ENCODE measurements around the gene SPSB3.

Gene SPSB3

GRCh38 chr16:1776991-1777374, 5.4 kb downstream of the SPSB3 start:
- Histone ChIP-seq H3K18ac (ENCODE audit: low read length) (no peak overlapping the region), H3K36me3 (ENCODE audit: control insufficient read depth, insufficient read depth, low read length) (no peaks in the 10 kb centered on the region), H3K56ac (ENCODE audit: low read length) (no peak overlapping the region), H3K23ac (ENCODE audit: low read length) (no peak overlapping the region), H3K79me2 (ENCODE audit: control insufficient read depth, insufficient read depth, low read length) (peaks cover 8% of the 10 kb centered on the region), H4K8ac (ENCODE audit: low read depth, low read length) (no peak overlapping the region), H3K79me1 (ENCODE audit: low read length) (peaks cover 6% of the 10 kb centered on the region), H3K27ac (ENCODE audit: low read depth, low read length) (no peak overlapping the region), H3K27me3 (ENCODE audit: insufficient read depth, low read length, poor library complexity) (no peaks in the 10 kb centered on the region), H3K4me3 (ENCODE audit: low read length) (no peak overlapping the region), H3K4ac (ENCODE audit: low read depth, low read length) (no peak overlapping the region), H3K9ac (ENCODE audit: low read length) (no peak overlapping the region), H2AK5ac (ENCODE audit: low read length) (no peak overlapping the region), H2BK5ac (ENCODE audit: low read length) (no peak overlapping the region), H2BK15ac (replicated peaks; ENCODE audit: low read depth) (no peak overlapping the region), H4K5ac (ENCODE audit: low read length) (no peak overlapping the region), H2BK120ac (ENCODE audit: low read depth, low read length) (no peak overlapping the region), H3K4me1 (ENCODE audit: control insufficient read depth, low read depth, low read length) (no peaks in the 10 kb centered on the region), H3K4me2 (ENCODE audit: low read length) (no peak overlapping the region)
- no peak for DNase-seq
- no CpG with 5 or more reads among the region's 22 CpGs for WGBS (ENCODE audit: extremely low coverage, insufficient coverage, low lambda C conversion rate)

DNA sequence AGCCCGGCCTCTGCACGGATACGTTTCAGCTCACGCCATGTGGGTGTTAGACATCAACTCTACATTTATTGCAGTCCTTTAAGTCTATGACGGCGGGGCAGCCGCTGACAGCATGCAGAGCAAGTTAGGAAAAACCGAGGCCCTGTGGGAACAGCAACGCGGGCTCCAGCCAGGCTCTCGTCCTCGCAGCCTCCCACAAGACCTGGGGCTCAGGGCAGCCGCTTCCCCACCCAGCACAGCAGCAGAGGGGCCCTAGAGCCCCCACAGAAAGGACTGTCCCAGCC, 5.8 kb downstream of the SPSB3 start:
- no peaks in the 10 kb centered on the region for H3K27me3 ChIP-seq (ENCODE audit: insufficient read depth, low read length, poor library complexity)

DNA sequence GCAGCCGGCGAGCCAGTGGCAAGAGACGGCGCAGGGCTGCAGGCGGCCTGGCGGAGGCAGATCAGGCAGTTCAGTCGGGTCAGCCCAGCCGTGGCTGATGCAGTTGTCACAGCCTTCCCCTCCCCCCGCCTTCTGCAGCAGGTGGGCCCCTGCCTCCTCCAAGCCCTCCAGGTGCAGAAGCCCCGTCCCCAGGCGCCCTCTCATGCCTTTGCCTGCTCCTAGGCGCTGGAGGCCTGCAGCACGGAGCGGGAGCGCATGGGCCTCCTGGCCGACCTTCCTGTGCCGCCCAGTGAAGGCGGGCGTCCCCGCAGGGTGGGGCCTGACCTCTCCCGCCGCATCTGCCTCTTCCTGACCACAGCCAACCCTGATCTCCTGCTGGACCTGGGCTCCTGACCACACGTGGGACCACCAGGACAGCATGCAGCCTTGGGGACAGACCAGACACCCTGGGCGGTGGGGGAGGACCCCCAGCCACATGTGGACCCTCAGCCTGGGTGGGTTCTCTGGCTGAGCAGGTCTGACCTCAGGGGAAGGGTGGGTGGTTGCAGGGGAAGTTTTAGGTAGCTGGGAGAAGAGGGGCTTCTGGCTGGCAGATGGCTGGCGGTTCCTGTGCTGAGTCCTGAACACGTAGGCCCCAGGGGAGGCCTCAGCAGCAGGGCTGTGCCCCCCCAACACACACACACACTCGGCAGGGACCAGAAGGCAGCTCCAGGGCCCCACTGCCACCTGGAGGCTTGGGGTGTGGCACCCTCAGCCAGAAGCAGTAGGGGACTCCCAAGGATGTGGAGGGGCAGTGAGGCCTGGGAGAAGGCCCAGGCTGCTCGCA, 6.3 kb downstream of the SPSB3 start:
- WGBS (ENCODE audit: extremely low coverage, insufficient coverage, low lambda C conversion rate) = no CpG with 5 or more reads among the region's 28 CpGs
- no peak overlapping the region for H2BK120ac ChIP-seq (ENCODE audit: low read depth, low read length)

More for the DNA sequence above, 5.8 kb downstream of the SPSB3 start:
- Histone ChIP-seq H3K4me2 (ENCODE audit: low read length) (no peak overlapping the region), H2BK120ac (ENCODE audit: low read depth, low read length) (no peak overlapping the region), H2AK5ac (ENCODE audit: low read length) (no peak overlapping the region), H3K4me3 (ENCODE audit: low read length) (no peak overlapping the region), H3K79me1 (ENCODE audit: low read length) (peaks cover 8% of the 10 kb centered on the region), H3K4ac (ENCODE audit: low read depth, low read length) (no peak overlapping the region), H3K9ac (ENCODE audit: low read length) (no peak overlapping the region), H3K56ac (ENCODE audit: low read length) (no peak overlapping the region), H4K8ac (ENCODE audit: low read depth, low read length) (no peak overlapping the region), H3K23ac (ENCODE audit: low read length) (no peak overlapping the region), H4K5ac (ENCODE audit: low read length) (no peak overlapping the region), H2BK5ac (ENCODE audit: low read length) (no peak overlapping the region), H3K36me3 (ENCODE audit: control insufficient read depth, insufficient read depth, low read length) (no peaks in the 10 kb centered on the region), H2BK15ac (replicated peaks; ENCODE audit: low read depth) (no peak overlapping the region), H3K18ac (ENCODE audit: low read length) (no peak overlapping the region), H3K4me1 (ENCODE audit: control insufficient read depth, low read depth, low read length) (no peaks in the 10 kb centered on the region), H3K27ac (ENCODE audit: low read depth, low read length) (no peak overlapping the region), H3K79me2 (ENCODE audit: control insufficient read depth, insufficient read depth, low read length) (peaks cover 11% of the 10 kb centered on the region)
- no CpG with 5 or more reads among the region's 13 CpGs for WGBS (ENCODE audit: extremely low coverage, insufficient coverage, low lambda C conversion rate)
- DNase-seq = no peak

DNA sequence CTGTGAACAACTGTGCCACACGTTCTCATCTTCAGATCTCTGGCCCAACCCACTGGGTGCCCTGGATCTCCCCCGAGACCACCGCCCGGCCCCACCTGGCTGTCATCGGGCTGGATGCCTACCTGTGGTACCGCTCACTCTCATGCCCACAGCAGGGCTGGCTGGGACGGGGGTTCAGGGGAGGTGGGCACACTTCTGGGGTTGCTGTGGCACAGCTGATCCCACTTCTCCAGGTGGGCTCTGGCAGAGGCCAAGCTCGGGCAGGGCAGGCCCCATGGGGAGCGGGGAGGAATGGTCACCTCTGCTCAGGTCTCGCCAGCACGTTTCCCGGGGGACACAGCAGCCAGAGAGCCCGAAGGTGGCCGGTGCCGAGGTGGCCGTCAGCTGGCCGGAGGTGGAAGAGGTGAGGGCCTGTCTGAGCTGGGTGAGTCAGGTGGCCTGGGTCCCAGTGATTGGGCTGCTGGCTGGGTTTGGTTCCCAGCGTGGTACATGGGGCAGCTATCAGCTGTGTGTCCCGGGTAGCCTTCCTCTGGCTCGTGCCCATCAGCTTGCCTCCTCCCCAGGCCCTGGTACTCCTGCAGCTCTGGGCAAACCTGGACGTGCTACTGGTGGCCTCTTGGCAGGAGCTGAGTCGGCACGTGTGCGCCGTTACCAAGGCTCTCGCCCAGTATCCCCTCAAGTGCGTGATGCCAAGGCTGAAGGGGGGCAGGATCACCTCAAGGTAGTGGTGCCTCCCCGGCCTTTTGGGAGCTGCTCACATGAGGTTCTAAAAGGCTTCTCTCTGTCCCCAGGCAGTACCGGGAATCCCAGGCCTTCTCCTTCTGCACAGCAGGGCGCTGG, 7.1 kb downstream of the SPSB3 start:
- no peak for DNase-seq
- no peak overlapping the region for H2BK15ac ChIP-seq (replicated peaks; ENCODE audit: low read depth)
- no peaks in the 10 kb centered on the region for H3K27me3 ChIP-seq (ENCODE audit: insufficient read depth, low read length, poor library complexity)
- H3K9ac ChIP-seq (ENCODE audit: low read length) = no peak overlapping the region
- H3K4me1 ChIP-seq (ENCODE audit: control insufficient read depth, low read depth, low read length) = no peaks in the 10 kb centered on the region
- no peak overlapping the region for H3K4me3 ChIP-seq (ENCODE audit: low read length)
- H3K79me2 ChIP-seq (ENCODE audit: control insufficient read depth, insufficient read depth, low read length) = peaks cover 11% of the 10 kb centered on the region
- H2BK120ac ChIP-seq (ENCODE audit: low read depth, low read length) = no peak overlapping the region
- no peak overlapping the region for H4K8ac ChIP-seq (ENCODE audit: low read depth, low read length)
- no peak overlapping the region for H3K4ac ChIP-seq (ENCODE audit: low read depth, low read length)
- H3K23ac ChIP-seq (ENCODE audit: low read length) = no peak overlapping the region
- no peak overlapping the region for H4K5ac ChIP-seq (ENCODE audit: low read length)
- no peak overlapping the region for H3K27ac ChIP-seq (ENCODE audit: low read depth, low read length)
- H3K18ac ChIP-seq (ENCODE audit: low read length) = no peak overlapping the region
- H2BK5ac ChIP-seq (ENCODE audit: low read length) = no peak overlapping the region
- no peak overlapping the region for H3K4me2 ChIP-seq (ENCODE audit: low read length)
- H3K56ac ChIP-seq (ENCODE audit: low read length) = no peak overlapping the region
- H3K79me1 ChIP-seq (ENCODE audit: low read length) = peaks cover 8% of the 10 kb centered on the region
- WGBS (ENCODE audit: extremely low coverage, insufficient coverage, low lambda C conversion rate) = no CpG with 5 or more reads among the region's 30 CpGs
- no peak overlapping the region for H2AK5ac ChIP-seq (ENCODE audit: low read length)
- no peaks in the 10 kb centered on the region for H3K36me3 ChIP-seq (ENCODE audit: control insufficient read depth, insufficient read depth, low read length)

More for the DNA sequence above, 6.3 kb downstream of the SPSB3 start:
- Histone ChIP-seq H3K4ac (ENCODE audit: low read depth, low read length) (no peak overlapping the region), H3K4me1 (ENCODE audit: control insufficient read depth, low read depth, low read length) (no peaks in the 10 kb centered on the region), H3K79me1 (ENCODE audit: low read length) (peaks cover 8% of the 10 kb centered on the region), H3K4me3 (ENCODE audit: low read length) (no peak overlapping the region), H3K27ac (ENCODE audit: low read depth, low read length) (no peak overlapping the region), H2BK15ac (replicated peaks; ENCODE audit: low read depth) (no peak overlapping the region), H4K5ac (ENCODE audit: low read length) (no peak overlapping the region), H3K27me3 (ENCODE audit: insufficient read depth, low read length, poor library complexity) (no peaks in the 10 kb centered on the region), H2BK5ac (ENCODE audit: low read length) (no peak overlapping the region), H3K79me2 (ENCODE audit: control insufficient read depth, insufficient read depth, low read length) (peaks cover 11% of the 10 kb centered on the region), H4K8ac (ENCODE audit: low read depth, low read length) (no peak overlapping the region), H3K4me2 (ENCODE audit: low read length) (no peak overlapping the region), H2AK5ac (ENCODE audit: low read length) (no peak overlapping the region), H3K9ac (ENCODE audit: low read length) (no peak overlapping the region), H3K56ac (ENCODE audit: low read length) (no peak overlapping the region), H3K23ac (ENCODE audit: low read length) (no peak overlapping the region), H3K18ac (ENCODE audit: low read length) (no peak overlapping the region), H3K36me3 (ENCODE audit: control insufficient read depth, insufficient read depth, low read length) (no peaks in the 10 kb centered on the region)
- no peak for DNase-seq

- no peak overlapping the region for H3K18ac ChIP-seq (ENCODE audit: low read length)
- no peak overlapping the region for H3K27ac ChIP-seq (ENCODE audit: low read depth, low read length)
- WGBS (ENCODE audit: extremely low coverage, insufficient coverage, low lambda C conversion rate) = no CpG with 5 or more reads among the region's 7 CpGs
- no peak overlapping the region for H3K4me2 ChIP-seq (ENCODE audit: low read length)
- H3K27me3 ChIP-seq (ENCODE audit: insufficient read depth, low read length, poor library complexity) = no peaks in the 10 kb centered on the region
- no peak overlapping the region for H2BK5ac ChIP-seq (ENCODE audit: low read length)
- no peak overlapping the region for H4K8ac ChIP-seq (ENCODE audit: low read depth, low read length)
- no peak overlapping the region for H2BK15ac ChIP-seq (replicated peaks; ENCODE audit: low read depth)
- no peak for DNase-seq
- no peak overlapping the region for H2AK5ac ChIP-seq (ENCODE audit: low read length)
- no peaks in the 10 kb centered on the region for H3K4me1 ChIP-seq (ENCODE audit: control insufficient read depth, low read depth, low read length)
- H3K79me1 ChIP-seq (ENCODE audit: low read length) = peaks cover 8% of the 10 kb centered on the region
- peak overlapping the region; percentile 8 for H3K9ac ChIP-seq (ENCODE audit: low read length)
- no peak overlapping the region for H4K5ac ChIP-seq (ENCODE audit: low read length)
- peak overlapping the region; percentile 10 for H3K56ac ChIP-seq (ENCODE audit: low read length)
- H3K4me3 ChIP-seq (ENCODE audit: low read length) = no peak overlapping the region
- no peak overlapping the region for H2BK120ac ChIP-seq (ENCODE audit: low read depth, low read length)
- H3K36me3 ChIP-seq (ENCODE audit: control insufficient read depth, insufficient read depth, low read length) = no peaks in the 10 kb centered on the region
- no peak overlapping the region for H3K23ac ChIP-seq (ENCODE audit: low read length)
- H3K79me2 ChIP-seq (ENCODE audit: control insufficient read depth, insufficient read depth, low read length) = peaks cover 11% of the 10 kb centered on the region
- H3K4ac ChIP-seq (ENCODE audit: low read depth, low read length) = no peak overlapping the region
Observed at GRCh38 chr16:1774448-1774780, 8.0 kb downstream of the SPSB3 start.

Measured in mesendoderm (in vitro differentiated cells).